CD4-positive, alpha-beta T cell treated with Interferon alpha-2 for 1 hour (primary cell): ENCODE results near the gene DCAF8.
"Not testable (repeated sequence)": the region's sequence is repeated elsewhere in the genome, so short reads cannot be mapped to it uniquely, and the experiment has no call there.

ENCODE experiments used
- DNase-seq, 2 donors: peaks; one replicate each; pipeline ENCODE4 v3.0.0-alpha.2; 2020 to 2022

DCAF8 gene

DNA sequence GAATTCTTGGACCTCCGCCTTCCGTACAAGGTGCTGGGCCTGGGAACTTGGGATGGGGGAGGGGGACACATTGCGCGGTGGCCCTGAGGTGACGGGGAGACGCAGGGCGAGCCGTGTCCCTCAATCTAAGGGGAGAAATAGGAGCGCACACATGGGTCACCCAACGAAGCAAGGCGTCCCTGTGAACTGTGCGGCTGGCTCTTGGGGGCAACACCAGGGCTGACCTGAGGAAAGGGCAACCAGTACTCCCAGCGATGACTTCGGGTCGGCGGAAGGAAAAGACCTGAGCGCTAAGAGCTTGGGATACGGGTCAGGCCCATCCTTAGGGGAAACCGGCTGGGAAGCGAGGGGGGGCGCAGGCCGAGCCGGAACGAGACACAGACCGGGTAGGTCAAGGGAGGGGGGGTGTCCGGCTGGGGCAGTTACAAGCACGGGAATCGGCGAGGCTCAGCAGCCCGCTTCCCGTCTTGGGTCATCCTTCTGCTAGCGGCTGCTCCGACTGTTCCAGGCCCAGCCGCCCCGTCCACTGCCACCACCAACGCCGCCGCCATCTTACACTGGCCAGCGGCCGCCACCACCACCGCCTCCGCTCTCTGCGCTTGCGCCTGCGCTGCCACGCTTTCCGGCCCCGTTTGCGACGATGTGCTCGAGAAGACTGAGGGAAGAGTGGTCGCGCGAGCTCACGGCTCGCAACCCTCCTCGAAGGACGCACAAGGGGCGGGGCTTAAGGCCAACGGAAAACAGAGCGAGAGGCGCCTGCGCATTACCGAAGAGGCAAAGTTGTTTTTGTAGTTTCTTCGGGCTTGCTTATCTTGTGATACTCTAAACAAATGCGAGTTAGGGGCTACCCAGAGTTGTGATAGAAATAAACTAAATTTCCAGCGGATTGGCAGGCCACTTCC, at the start of gene DCAF8:
DCAF8 (minus strand) TSS at position 657 of the 902 bp plus-strand sequence. CDS start 18,541 bp downstream, outside the sequence.
- DNase-seq, result peak; percentile 98 to 99

DNA sequence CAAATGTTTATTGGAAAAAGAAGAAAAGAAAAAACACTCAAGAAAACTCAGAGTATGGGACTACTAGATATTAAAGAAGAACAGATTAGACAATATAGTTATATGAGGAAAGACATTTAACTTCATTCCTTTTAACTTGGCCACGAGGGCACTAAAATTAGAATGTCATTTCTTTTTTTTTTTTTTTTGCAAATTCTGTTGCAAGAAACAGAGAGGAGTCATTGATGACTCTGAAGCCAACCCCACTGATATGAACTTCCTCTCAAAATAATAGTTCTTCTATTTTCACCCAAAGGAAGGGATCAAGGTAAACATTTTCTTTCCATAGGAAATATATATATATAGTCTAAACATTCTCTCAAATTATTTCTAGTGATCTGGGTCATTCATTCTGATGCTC, 47.2 kb upstream of the DCAF8 start:
- no peak for DNase-seq

DNA sequence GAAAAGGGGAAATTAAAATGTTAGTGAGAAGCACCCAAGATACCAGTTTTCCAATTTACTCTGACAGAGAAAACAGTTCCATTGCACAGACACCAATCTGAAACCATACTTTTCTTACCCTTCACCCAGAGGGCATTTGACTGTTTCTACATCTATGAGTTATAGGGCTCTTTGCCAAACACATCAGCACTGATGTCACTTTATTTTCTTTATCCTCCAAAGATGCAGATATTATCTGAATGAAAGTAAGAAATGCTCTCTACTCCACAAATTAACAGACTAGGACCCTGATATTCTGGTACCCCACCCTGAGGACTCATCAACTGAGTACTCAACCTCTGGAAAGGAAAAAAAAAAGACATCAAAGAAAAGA, 46.8 kb upstream of the DCAF8 start:
- DNase-seq, result no peak

DNA sequence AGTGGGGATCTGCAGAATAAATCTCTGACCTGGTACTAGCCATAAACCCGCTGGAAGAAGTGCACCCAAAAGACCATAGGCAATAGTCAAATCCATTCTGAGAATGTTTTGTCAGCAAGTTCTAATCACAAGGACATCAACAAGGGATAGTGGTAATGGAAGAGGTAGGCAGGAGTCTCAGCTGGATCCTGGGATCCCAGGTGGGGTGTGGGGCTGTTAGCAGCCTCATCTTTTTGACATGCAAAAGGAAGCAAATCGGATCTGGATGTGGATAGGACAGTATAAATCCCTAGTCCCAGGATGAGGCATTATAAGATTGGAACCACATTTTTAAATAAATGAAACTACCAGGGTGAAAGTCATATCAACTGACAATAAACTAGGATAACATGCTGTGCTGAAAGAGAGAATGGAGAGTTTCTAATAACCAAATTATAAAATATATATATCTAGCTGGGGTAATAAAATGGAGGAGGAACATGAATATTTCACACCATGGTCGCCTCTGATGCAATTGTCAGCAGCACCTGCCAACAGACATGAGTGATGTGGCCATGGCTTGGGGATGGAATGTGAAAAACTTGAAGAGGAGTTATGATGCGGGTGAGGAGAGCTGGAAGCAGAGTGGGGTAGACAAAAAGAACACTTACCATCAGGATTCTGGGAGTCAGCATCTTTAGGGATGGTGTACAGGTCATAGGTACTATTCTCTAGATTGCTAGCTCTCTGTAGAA, 46.3 kb upstream of the DCAF8 start:
- DNase-seq, result no peak

DNA sequence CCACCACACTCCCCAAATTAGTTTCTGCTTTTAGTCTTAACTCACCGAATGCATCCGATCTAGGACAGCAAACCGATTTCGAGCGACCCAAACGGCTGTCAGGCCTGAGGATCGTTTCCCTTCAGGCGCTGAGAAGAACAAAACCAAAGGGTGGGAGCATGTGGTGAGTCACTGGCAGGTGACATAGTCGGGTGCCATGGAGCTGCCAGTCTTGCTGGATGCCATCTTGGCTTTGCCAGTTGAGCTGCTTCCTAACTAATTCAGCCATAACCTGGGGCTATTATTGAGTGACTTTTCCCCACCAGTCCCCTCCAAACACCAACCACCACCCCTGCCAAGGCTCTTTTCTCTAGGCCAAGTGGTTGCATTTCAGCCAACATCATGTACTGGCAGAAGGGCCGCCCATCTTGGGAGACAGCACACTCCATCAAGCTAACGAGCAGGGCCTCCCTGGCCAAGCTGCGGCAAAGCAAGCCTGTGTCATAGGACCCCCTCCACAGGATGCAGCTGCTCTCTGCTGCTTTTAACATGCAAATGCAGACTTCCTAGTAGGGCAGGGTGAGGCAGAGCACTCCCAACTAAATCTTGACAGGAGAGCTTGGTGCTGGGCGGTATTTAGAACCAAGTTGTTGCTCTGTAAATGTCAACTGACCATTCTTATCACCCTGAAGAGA, 44.9 kb upstream of the DCAF8 start:
- DNase-seq, result peak in 1 of 2 donors; percentile 3

DNA sequence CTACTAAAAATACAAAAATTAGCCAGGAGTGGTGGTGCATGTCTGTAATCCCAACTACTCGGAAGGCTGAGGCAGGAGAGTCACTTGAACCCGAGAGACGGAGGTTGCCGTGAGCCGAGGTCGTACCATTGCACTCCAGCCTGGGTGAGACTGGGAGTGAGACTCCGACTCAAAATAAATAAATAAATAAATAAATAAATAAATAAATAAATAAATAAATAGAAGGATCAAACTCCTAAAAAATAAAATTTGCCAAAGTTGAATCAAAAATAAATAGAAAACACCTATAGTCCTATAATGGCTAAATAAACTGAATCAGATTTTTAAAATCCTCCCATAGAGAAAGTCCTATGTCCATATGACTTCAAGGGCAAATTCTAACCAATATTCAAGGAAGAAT, 37.8 kb upstream of the DCAF8 start:
- DNase-seq, result no peak

DNA sequence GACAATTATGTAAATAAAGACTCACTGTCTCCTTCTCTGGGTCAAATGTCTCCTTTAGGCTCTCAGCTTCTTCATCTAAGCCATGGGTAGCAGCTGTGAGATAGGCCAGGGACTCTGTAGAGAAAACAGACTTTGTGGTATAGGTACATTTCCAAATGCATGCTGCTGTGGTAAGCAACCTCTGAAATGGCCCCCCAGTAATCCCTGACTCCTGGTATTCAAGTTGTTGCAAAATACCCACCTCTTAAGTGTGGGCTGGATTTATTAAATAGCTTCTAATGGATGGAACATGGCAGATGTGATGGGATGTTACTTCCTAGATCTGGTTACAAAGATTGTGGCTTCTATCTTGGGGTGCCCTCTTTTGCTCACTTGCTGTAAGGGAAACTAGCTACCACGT, 33.7 kb upstream of the DCAF8 start:
- no peak for DNase-seq

DNA sequence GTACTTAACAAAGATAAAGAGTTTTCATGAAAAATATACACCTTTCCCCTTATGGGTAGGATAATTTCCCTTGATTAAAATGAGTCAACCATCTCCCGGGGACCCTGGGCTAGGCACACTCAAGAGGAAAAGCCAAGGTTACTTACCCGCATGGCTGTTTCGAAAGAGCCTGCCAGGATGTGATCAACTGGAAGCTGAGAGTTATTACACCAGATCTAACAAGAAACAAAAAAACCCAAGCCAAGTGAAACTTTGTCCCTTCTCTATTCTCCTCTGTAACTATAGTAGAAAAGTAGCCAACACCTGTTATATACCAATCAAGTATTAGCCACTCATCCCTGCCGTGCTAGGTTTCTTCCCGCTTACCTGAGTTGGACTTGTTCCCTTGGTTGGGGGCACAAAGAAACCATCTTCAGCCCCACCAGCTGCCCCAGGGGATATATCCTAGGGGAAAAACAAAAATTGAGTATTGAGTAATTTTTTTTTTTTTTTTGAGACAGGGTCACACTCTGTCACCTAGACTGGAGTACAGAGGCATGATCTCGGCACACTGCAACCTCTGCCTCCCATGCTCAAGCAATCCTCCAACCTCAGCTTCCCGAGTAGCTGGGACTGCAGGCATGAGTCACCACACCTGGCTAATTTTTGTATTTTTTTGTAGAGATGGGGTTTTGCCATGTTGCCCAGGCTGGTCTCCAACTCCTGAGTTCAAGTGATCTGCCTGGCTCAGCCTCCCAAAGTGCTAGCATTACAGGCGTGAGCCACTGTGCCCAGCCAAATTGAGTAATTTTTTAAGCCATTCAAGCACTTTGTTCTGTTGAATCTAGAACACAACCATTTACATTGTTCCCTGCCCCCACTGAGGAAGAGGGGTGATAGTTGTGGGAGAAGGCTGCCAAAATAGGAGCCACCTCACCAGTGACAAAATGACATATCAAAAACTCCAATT, 30.9 kb upstream of the DCAF8 start:
- no peak for DNase-seq

DNA sequence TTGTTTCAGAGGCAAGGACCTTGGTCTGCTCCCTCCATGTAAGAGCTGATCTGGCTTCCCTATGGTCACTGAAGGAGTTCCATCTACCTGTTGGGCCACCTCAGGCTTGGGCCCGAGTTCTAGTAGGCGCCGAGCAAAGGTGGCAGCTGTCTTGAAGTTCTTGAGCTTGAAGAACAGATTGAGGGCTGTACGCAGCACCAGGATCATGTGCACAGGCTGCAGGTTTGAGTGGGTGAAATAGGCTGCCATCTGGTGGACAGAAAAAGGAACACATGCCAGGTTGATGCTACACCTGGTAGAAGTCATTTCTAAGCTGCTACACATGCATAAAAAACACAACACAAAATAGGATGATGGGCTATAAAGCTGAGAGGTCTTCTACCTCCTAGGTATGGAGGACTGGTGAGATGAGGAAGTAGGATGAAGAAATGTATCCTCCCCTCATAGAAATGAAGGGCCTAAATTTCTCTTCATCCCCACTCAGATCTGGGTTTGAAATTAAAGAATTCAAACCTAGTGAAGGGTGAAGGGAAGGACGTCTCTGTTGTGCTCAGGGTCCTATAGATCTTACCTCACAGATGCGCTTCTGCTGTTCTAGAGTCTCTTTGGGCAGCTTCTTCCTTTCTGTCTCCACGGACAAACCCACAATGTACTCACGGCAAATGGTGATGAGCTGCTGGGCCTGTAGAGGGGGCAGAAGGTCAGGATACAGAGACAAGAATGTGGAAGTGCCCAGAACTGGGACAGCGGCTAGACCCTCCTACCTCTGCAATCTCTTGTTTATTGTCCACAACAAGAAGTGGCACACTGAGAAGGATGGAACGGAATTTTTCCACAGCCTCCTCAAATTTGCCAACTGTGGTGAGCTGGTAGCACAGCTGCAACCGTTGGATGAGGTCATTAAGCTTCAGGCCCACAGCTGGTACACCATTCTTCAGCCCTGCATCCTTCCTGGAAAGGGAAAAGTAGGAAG, 29.2 kb upstream of the DCAF8 start:
- peak; percentile 73 to 82 for DNase-seq

DNA sequence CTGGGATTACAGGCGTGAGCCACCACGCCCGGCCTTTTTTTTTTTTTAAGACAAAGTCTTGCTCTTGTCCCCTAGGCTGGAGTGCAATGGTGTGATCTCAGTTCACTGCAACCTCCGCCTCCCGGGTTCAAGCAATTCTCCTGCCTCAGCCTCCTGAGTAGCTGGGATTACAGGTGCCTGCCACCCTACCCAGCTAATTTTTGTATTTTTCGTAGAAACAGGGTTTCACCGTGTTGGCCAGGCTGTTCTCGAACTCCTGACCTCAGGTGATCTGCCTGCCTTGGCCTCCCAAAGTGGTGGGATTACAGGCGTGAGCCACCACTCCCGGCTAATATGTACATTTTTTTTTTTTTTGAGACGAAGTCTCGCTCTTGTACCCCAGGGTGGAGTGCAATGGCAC, 25.4 kb upstream of the DCAF8 start:
- not testable (repeated sequence) for DNase-seq

DNA sequence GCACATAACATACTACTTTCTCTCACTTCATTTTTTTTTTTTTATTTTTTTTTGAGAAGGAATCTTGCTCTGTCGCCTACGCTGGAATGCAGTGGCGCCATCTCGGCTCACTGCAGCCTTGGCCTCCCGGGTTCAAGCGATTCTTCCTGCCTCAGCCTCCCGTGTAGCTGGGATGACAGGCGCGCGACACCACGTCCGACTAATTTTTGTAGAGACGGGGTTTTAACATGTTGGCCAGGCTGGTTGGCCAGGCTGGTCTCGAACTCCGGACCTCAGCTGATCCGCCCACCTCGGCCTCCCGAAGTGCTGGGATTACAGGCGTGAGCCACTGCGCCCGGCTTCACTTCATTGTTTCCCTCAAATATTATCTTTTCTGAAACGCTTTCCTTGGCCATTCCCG, 23.2 kb upstream of the DCAF8 start:
- no peak for DNase-seq

DNA sequence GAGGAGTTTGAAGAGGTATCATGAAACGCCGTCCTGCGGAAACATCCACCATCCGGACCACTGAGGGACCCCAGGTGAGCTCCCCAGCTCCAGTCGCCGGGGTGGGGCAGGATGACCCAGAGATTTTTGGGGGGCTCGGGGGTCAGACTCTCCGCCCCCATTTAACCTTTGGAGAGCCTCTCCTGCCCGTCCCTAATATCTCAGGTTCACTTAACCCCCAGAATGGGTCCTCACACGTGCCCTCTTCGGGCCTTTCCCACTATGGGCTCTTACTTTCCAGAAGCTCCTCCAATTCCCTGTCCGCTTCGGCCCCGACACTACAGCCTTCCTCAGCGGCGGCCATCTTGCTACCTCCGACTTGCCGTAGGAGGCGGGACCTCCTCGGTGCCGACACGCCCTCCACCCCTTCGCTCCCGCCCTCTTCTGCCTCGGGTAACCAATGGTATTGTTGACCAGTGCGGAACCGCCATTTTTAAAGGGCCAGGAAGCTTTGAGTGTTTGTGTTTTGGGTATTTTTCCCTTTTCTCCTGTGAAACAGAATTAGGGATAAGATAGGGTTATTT, 22.5 kb upstream of the DCAF8 start, which contains the start of gene PEX19:
PEX19 (minus strand) TSS at position 352 of the 563 bp plus-strand sequence; CDS start at position 343, 9 bp downstream.
- peak; percentile 91 to 94 for DNase-seq

DNA sequence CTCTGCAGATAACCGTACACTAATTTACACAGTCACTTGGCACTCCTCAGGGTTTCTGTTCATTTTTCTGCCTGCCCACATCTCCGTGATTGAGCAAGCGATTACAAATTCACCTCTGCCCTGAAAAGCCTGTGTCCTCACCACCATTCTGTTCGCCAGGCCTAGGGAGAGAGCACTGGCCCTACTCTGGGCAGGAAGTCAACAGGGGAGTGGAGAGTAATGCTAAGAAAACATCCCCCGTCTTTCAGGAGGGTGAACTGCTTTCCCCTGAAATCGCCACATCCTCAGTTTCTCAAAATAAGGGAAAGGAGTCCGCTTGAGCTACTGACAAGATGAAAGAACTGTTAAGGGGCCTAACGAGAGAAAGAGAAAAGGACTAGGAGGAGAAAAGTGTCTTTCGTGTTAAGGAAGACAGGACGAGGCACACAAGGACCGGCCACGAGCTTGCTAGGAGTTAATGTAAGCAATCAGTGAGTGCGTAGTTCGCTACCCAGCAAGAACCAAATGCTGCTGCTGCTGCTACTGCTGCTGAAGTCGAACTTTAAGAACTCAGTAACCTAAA, 22.0 kb upstream of the DCAF8 start:
- peak in 1 of 2 donors; percentile 11 for DNase-seq

DNA sequence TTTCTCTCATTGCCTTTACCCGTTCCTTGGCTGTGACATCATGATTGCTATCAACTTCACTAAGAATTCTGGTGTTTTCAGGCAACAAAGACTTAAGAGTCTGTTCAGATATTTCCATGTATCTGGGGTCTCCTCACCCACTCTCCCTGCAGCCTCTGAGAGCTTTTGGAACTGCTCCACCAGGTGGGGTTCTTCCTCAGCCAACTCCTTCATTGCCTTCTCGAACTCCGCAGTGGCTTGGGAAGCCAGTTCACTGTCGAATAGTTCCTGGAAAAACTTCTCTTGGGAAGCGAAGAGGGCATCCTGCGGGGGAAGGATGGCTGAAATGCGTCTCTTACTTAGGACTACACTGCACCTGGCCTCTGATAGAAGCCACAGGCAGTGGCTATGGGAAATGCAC, 20.5 kb upstream of the DCAF8 start:
- DNase-seq, result no peak

DNA sequence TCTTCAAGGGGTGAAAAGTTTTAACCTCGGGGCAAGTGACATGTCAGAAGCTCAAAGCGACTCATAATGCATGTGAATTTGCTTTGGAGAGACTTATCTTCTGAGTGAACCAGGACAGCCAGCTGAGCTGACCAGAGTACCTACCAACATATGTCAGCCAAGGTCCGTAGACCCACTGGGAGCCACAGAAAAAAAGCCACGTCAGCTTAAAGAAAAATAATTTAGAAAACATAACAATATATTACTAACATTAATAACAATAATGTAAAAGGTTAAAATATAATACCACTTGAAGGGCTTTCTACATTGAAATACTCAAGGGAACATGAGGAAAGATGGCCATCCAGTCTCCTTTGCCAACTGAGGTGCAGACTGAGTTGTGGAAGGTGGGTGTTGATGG, 15.6 kb upstream of the DCAF8 start:
- DNase-seq, result no peak

DNA sequence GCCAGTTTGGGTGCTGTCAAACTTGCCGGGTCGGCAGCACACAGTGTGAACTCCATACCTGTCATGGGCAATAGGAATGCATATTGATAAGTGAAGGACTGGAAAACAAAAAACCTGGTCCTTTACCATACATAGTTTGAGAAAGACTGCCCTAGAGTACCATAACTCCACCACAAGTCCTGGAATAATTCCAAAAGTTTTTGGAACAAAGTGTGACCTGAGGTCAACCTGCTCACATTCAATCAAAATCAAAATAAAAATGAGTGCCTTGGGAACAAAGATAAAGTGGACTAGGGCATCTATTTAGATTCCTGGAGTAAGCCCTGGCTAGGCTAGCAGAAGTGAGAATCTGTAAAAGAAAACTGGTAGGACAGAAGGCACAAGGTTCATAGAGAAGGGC, 15.0 kb upstream of the DCAF8 start:
- DNase-seq, result no peak

DNA sequence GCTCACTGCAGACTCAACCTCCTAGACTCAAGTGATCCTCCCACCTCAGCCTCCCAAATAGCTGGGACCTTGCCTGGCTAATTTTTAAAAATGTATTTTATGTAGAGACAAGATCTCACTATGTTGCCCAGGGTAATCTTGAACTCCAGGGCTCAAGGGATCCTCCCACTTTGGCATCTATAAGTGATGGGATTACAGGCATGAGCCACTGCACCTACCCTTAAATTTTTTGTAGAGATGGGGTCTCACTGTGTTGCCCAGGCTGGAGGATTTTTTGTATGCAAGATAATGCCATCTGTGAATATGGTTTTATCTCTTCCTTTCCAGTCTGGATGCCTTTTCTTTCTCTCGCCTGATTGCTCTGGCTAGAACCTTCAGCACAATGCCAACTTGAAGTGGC, 8.7 kb upstream of the DCAF8 start:
- no peak for DNase-seq

DNA sequence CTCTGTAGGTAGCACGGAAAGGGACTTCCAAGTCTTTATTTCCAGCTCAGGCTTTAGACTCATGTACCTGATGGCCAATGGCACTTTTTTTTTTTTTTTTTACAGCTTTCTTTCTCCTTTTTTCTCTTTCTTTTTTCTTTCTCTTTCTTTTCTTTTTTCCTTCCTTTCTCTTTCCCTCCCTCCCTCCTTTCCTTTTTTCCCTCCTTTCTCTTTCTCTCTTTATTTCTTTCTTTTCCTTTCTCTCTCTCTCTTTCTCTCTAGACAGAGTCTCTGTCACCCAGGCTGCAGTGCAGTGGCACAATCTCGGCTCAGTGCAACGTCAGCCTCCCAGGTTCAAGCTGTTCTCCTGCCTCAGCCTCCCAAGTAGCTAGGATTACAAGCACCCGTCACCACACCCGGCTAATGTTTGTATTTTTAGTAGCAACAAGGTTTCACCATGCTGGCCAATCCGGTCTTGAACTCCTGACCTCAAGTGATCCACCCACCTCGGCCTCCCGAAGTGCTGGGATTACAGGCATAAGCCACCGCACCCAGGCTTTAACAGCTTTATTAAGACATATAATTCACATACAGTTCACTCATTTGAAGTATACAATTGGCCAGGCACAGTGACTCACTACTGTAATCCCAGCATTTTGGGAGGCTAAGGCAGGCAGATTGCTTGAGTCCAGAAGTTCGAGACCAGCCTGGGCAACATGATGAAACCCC, 5.1 kb upstream of the DCAF8 start:
- DNase-seq, result no peak

DNA sequence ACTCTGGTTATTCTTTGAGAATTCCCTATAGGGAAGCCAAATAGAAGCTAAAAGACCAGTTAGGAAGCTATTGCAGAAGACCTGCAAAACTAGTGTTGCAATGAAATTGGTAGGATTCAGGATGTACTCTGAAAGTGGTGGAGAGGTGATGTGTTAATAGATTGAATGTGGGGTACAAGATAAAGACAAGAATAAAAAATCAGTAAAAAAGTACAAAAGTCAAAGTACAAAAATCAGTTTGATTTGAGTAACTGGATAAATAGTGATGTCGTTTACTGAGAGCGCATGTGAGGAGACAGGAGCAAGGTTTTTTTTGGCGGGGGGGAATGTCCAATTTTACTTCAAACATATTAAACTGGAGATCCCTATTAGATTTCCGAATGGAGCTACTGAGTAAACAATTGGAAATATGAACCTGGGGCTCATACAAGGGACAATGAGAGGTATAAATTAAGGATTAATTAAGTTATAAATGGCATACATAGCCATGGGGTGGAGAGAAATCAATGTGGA, 2.5 kb upstream of the DCAF8 start:
- no peak for DNase-seq

DNA sequence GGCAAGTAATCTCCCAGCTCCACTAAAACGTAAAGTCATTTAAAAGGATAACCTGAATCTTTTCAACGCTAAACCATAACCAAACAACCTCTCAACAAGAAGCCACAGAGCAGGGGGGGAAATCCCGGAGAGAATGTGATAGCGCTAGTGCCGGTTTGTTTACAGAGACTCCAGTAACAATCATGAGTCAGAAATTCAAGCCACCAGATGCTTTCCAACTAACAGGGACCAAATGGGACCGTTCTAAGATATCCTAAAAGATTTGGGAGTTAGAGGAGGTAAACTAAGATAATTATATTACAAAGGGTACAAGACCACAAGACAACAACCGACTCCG, 825 bp downstream of the DCAF8 start:
- DNase-seq, result peak; percentile 76 to 87
